GM21528 (cell line): ENCODE data around the gene ZNF335.
"Not testable (repeated sequence)": the region's sequence is repeated elsewhere in the genome, so short reads cannot be mapped to it uniquely, and the experiment has no call there.

ENCODE experiments used
- ATAC-seq: cut with Tn5 transposase; IDR thresholded peaks from one replicate; pipeline ENCODE4 v1.9.1; 2021; ENCODE audit warnings: mild to moderate bottlenecking, moderate library complexity; ENCODE audit not compliant: unreplicated experiment, low FRiP score

Gene ZNF335

DNA sequence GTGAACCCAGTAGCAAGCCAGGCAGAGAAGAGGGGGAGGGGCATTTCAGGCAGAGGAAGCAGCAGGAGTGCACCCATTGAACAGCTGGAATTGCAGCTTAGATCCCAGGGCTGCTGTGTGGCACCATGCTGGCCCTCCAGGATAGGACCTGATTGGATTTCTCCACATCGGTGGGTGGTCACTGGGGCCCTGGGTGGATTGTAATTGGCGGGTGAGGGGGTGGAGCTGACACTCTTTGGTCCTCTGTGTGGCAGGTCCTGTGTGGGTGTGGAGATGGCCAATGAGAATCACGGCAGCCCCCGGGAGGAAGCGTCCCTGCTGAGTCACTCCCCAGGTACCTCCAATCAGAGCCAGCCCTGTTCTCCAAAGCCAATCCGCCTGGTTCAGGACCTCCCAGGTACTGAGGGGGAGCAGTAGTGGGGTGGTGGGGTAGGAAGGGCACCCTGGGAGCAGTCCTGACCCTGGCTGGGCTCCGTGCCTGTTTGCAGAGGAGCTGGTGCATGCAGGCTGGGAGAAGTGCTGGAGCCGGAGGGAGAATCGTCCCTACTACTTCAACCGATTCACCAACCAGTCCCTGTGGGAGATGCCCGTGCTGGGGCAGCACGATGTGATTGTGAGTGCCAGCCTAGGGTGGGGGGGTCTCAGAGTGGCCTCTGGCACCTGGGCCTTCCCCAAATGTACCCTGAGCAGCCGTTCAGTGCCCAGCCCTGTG, 33.1 kb downstream of the ZNF335 start:
- ATAC-seq = no peak

GRCh38 chr20:45937765-45938164, 34.2 kb downstream of the ZNF335 start:
- ATAC-seq = no peak

DNA sequence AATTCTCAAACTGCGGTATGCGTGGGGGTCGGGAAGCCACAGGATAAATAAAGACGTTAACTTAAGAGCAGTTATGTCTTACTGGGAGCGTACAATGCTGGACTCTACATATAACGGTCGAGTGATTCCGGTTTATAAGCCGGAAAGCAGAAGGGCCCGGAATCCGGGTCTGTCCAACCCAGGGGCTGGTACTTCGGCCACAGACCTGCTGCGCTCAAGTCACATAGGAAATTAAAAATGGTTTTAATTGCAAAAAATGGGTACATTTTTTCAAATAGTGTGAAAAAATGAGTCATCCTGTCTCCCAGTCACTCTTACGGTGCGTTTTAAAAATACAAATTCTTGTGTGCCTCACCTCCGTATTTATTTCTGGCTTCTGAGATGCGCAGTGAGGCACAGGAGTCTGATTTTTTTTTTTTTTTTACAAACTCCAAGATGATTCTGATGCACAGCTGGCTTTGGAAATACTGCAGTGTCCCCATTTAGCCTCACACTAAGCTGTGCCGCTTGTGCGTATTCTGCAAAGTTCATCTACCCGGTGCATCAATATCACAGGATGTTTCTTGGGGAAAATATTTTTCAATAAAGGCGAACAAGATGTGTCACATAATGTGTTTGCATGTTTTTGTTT, 36.5 kb downstream of the ZNF335 start:
- peak; percentile 18 for ATAC-seq

DNA sequence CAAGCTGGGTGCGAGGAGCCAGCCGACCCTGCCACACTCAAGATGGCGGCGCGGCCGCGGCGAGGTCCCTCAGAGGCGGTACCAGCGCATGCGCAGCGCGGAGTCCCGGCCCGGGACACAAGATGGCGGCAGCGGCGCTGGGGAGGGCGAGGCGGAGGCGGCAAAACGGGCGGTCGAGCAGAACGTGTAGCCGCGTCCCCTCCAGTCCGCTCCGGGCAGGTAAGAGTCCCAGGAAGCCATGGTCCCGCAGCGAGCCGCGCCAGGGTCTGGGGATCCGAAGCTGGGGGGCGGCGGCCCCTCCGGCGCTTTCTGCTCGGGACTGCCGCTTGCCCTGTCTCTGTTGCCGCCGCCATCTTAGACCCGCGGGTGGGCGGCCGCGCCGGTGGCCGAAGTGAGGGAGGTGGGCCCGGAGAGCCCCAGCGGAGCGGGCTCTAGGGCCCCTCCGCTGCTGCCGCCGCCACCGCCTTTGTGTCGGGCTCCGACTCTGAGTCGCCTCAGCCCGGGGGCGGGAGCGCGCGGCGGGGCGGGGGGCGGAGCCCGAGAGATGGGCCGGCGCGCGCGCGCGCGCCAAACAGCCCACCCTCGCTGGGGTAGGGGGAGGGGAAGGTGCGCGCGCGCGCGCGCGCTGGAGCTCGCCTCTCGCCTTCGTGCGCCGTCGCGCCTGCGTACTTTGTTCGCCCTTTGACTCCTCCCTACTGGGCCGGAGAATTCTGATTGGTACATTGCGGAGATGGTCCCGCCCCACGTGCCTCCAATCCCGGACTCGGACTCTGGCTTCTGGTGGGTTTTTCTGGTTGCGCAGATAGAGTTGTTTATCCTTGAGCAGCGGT, 37.2 kb downstream of the ZNF335 start, which contains the start of gene PCIF1:
TSS of gene PCIF1 (plus strand) at position 98 of the 830 bp plus-strand sequence. CDS start 4,317 bp downstream, outside the sequence.
- peak; percentile 71 for ATAC-seq

- ATAC-seq = peak; percentile 13
Measured at GRCh38 chr20:45934046-45934585, 37.9 kb downstream of the ZNF335 start.

DNA sequence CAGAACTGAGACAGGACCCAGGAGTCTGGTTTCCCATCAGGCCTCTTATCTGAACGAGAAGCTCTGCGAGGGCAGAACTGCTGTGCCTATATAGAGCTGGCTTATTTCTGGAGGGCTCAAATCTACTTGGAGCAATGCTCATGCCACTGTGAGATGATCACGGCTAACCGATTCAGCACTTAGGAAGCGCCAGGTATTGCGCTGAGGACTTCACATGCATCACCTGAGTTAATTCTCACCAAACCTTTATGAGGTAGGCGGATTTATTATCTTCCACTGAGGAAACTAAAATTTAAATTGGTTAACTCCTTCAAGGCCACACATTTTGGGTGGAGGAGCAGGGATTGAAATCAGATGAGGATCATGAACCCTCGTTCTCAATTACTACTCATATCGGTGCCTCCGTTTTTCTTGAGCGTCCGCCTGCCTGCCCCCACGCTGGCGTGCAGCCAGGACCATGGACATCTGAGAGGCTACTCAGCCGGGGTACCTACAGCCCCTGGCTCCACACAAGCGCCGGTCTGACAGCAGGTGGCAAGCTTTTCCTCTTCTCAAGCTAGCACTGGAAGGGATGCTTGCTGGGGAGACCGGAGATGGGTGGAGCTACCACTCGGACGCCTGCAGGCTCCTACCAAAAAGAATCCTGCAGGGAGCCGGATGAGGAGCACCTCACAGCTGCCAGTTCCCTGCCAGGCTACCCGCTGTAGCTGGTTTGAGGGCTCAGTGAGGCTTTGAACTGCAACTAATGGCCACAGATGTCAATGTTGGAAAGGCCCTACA, 38.5 kb downstream of the ZNF335 start:
- no peak for ATAC-seq

GRCh38 chr20:45931680-45932079, 40.3 kb downstream of the ZNF335 start:
- ATAC-seq = not testable (repeated sequence)

GRCh38 chr20:45927071-45927878, 44.7 kb downstream of the ZNF335 start:
- no peak for ATAC-seq

- no peak for ATAC-seq
Measured at GRCh38 chr20:45926731-45927070, 45.3 kb downstream of the ZNF335 start.

GRCh38 chr20:45925821-45926506, 46.0 kb downstream of the ZNF335 start:
- ATAC-seq = no peak

DNA sequence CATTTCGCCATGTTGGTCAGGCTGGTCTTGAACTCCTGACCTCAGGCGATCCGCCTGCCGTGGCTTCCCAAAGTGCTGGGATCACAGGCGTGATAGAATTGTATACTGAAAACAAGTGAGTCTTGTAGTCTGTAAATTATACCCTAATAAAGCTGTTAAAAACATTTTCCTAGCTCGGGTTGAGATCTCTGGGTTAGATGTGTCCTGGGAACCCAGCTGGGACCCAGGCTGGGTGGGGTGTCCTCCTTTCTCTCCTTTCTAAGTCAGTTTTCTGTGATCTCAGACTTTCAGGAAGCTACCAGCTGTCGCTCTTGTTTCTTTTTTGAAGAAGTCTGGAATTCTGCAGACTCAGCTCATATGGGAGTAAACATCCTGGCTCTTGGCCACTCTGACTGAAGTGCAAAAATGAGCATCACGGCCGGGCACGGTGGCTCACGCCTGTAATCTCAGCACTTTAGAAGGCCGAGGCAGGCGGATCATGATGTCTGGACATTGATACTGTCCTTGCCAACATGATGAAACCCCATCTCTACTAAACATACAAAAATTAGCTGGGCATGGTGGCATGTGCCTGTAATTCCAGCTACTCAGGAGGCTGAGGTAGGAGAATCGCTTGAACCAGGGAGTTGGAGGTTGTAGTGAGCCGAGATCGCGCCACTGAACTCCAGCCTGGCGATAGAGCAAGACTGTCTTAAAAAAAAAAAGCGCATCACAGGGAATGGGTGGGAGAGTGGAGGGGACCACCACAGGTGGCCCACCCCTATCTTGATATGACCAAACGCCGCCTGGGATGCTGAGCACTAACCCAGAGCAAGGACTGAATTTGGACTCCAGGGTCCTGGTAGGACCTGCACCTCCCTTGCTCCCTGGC, 47.4 kb downstream of the ZNF335 start:
- no peak for ATAC-seq

DNA sequence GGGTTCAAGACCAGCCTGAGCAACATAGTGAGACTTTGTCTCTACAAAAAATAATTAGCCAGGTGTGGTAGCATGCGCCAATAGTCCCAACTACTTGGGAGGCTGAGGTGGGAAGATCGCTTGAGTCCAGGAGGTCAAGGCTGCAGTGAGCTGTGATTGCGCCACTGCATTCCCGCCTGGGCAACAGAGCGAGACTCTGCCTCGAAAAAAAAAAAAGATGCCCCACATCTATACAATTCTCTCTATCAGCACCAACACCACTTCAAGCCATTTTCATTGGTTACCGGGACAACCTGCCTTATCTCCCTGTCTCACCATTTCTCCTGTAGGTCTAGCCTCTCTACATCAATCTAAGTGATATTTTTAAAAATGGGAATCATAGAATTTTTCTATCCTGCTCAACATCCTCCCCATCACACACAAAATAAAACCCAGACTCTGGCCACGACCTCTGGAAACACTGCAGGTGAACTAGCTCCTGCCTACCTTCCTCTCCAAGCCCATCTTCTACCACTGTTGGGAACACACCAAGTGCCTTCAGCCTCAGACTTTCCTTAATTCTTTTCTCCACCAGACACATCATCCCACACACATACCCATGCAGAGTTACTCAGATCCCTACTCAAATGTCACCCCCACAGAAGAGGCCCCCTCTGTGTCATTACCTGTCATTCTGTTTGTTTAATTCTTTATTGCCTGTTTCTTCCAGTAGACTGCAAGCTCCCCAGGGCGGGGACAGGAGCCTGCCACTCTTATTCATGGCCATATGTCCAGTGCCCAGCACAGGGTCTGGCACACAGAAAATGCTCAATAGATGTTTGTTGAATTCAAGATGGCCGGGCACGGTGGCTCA, 50.4 kb downstream of the ZNF335 start:
- no peak for ATAC-seq

DNA sequence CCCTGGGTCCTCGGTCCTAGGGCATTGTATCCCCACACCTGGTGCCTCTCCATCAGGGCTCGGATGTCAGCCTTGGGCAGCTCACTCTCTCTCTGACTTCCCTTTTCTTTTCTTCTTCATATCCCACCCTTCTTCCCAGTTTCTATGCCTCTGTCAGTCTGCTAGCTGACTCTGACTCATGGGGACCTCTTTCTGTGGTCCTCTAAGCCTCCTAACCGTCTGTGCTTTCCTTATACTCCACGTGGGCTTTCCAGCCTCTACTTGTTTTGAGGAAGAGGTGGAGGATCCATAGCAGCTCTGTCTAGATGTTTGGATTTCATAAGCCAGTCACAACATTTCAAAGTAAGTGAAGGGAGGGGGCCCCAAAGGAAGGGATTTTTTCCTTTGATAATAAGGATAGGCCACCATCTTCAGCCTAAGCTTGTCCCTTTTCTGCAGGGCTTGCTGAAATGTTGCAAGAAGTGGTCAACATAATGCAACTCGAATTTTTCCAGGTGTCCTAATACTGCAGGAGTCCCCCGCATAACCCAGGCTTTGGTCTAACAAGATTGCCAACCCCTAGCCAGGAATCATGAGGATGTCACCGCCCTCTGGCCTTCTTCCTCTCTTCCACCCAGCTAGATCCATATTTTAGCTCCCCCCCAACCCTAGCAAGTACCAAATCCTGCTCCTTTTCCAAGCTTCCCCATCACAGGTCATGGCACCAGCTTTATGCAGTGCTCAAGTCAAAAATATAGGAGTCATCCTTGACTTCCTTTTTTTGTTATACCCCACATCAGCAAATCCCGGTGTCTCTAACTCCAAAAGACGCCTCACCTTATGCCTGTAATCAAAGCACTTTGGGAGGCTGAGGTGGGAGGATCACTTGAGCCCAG, 51.3 kb downstream of the ZNF335 start:
- ATAC-seq = no peak

DNA sequence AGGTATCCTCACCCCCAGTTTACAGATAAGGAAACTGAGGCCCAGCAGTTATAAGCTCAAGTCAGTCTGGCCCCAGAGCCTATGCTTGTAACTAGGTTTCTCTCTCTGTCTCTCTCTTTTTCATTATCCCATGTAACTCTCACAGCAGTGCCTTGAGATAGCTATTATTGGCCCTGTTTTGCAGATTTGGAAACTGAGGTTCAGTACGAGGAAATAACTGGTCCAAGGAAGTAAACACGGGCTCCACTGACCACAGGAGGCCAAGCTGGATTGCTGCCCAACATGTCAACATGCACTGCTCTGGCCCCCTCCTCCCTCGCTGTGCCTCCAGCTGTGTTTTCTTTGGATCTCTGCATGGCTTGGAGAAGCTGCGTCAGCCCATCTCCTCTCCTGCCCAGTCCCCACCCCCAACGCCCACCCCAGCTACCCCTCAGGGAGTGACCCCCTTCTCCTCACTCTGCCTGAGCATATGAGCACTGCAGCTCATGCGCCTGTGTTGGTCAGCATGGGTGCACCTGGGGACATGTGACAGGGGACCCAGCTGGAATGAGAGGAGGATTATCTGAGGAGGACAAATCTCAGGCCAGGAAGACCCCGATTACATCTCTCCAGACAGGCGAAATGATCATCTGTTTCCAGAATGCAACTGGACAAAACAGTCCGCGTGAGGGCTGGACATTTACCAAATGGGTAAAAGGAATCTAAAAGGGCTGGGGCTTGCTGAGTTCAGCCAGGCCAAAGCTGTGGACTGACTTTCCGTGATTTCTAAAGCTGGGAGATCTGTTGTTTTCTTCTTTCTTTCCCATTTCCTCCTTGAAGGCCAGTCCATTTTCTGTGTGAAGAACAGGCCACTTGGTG, 52.2 kb downstream of the ZNF335 start:
- no peak for ATAC-seq
